Bone marrow (tissue), 2 donors: Measurements from ENCODE around the gene MMP10.

Experiments used
- DNase-seq, 2 donors: peaks; one replicate each; lab custom pipeline; 2025; lab: John Stamatoyannopoulos, UW

The MMP10 gene

GRCh38 chr11:102780491-102780918, at the start of gene MMP10:
MMP10 (minus strand) TSS chr11:102780628; CDS start chr11:102780591, 37 bp downstream.
- no peak for DNase-seq

GRCh38 chr11:102829316-102830000, 49.0 kb upstream of the MMP10 start:
- no peak for DNase-seq

GRCh38 chr11:102824556-102824955, 44.1 kb upstream of the MMP10 start:
- no peak for DNase-seq

GRCh38 chr11:102819491-102819890, 39.1 kb upstream of the MMP10 start:
- no peak for DNase-seq

GRCh38 chr11:102813484-102813883, 33.1 kb upstream of the MMP10 start:
- no peak for DNase-seq

- no peak for DNase-seq
Observed at GRCh38 chr11:102812188-102812587, 31.8 kb upstream of the MMP10 start.

GRCh38 chr11:102810950-102811660, 30.7 kb upstream of the MMP10 start:
- DNase-seq: no peak

- DNase-seq: no peak
Observed at GRCh38 chr11:102809971-102810370, 29.5 kb upstream of the MMP10 start.

GRCh38 chr11:102807921-102808320, 27.5 kb upstream of the MMP10 start:
- no peak for DNase-seq

GRCh38 chr11:102806296-102806695, 25.9 kb upstream of the MMP10 start:
- no peak for DNase-seq

GRCh38 chr11:102802341-102802740, 21.9 kb upstream of the MMP10 start:
- DNase-seq: no peak

- DNase-seq: no peak
Observed at GRCh38 chr11:102800767-102801166, 20.3 kb upstream of the MMP10 start.

GRCh38 chr11:102799681-102800340, 19.4 kb upstream of the MMP10 start:
- no peak for DNase-seq

GRCh38 chr11:102798012-102798746, 17.8 kb upstream of the MMP10 start, which contains the start of gene MMP1:
MMP1 (minus strand) TSS chr11:102798160; CDS start chr11:102798092, 68 bp downstream.
- DNase-seq: no peak

GRCh38 chr11:102794382-102794781, 14.0 kb upstream of the MMP10 start:
- no peak for DNase-seq

- no peak for DNase-seq
Observed at GRCh38 chr11:102793677-102794290, 13.4 kb upstream of the MMP10 start.

GRCh38 chr11:102792604-102793003, 12.2 kb upstream of the MMP10 start:
- no peak for DNase-seq

GRCh38 chr11:102791271-102792036, 11.0 kb upstream of the MMP10 start:
- DNase-seq: no peak

GRCh38 chr11:102788334-102788995, 8.0 kb upstream of the MMP10 start:
- DNase-seq: no peak

- DNase-seq: no peak
Observed at GRCh38 chr11:102784380-102784779, 4.0 kb upstream of the MMP10 start.
